Activated naive CD8-positive, alpha-beta T cell treated with anti-CD3 and anti-CD28 coated beads, Interleukin-2, amount 50 U/mL, for 16 hours (primary cell): ENCODE data around the gene ADCY2.

ENCODE experiments used
- DNase-seq: peaks from one replicate; pipeline ENCODE4 v3.0.0-alpha.2; 2020; ENCODE audit warnings: low read depth, low spot score

ADCY2 gene

DNA sequence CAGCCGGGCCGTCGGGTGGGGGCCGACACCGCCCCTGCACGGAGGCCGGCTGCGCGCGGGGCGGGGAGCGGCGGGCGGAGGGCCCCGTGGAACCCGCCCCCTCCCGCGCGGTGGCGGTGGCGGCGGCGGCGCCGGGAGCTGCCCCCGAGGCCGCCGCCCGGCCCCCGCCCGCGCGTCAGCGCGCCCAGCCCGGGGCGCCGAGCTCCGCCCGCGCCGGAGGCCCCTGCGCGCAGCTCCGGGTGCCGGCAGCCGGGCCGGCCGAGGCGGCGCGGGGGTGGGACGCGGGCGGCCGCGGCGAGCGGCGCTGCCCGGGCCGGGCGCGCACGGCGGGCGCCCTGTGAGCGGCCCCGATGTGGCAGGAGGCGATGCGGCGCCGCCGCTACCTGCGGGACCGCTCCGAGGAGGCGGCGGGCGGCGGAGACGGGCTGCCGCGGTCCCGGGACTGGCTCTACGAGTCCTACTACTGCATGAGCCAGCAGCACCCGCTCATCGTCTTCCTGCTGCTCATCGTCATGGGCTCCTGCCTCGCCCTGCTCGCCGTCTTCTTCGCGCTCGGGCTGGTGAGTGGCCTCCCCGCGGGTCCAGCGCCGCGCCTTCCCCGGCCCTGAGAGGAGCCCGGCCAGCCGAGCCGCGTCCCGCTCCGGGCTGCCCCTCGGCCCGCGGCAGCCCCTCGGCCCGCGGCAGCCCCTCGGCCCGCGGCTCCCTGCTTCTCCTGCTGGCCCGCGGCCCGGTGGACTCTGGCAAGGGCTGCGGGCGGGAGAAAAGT lies at the start of gene ADCY2:
TSS of gene ADCY2 (plus strand) at position 192 of the 766 bp plus-strand sequence. CDS start at position 351, 159 bp downstream.
- DNase-seq = no peak

DNA sequence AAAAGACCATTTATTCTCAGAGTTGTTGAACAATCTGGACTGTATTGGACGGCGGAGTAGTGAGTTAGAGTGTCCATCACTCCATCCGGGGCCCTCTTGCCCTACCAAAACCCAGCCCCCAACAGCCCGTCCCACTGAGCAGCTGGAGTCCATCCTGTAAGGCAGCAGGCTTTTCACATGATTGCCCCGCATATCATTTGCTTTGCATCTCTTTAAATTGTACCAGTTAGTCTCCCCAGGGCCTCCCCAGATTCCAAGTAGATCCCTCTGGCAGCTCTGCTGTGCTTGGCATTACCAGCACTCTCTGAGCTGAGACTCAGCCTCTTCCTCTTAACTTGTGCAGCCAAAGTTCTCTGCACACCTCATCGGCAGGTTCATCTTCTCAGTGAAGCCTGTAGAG lies 48.6 kb upstream of the ADCY2 start:
- DNase-seq = no peak

DNA sequence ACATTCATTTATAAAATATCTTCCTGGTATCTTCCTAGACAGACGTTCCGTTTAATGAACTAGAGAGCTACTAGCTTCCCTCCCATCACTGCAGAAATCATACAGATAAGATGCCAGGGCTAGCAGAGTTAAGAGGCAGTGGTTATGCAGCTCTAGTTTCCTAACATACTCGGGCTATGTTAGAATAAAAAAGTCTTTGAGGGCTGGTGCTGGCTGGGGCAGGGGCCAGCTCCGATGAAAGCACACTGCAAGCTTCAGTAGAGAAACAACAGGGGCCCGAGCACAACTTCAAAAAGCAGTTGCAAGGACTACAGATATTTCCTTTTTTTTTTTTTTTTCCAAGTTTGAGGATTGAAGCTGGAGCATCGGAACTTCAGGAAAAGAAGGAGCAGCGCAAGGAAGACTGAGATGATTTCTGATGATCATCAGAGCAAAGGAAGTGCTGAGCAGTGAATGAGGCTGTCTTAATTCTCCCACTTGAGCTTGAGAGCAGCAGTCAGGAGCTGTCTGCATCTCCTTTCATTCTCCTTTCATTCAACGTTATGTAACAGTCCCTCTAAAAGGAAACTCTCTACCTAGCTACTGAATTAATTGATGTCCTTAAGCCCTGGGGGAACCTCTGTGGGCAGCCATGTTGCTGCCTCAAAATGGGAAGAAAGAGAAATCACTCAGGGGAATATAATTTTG lies 47.6 kb upstream of the ADCY2 start:
- DNase-seq = no peak

DNA sequence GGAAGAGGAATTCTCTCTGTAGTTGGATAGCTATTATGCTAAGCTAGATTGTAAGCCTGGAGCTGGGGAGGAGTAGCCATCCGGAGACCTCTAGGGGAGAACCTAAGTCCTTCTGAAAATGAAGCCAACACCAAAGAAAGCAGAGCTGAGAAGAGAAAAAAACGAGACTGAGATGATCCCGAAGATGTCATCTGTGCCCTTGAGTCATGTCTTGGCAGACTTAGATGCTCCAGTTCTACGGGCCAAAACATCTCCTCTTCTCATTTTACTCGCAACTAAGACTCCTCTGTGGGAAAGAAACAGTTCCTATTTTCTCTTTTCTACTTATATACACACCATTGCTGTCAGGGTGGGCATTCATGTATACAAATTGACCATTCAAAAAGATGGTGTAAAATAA lies 34.3 kb upstream of the ADCY2 start:
- DNase-seq = no peak

DNA sequence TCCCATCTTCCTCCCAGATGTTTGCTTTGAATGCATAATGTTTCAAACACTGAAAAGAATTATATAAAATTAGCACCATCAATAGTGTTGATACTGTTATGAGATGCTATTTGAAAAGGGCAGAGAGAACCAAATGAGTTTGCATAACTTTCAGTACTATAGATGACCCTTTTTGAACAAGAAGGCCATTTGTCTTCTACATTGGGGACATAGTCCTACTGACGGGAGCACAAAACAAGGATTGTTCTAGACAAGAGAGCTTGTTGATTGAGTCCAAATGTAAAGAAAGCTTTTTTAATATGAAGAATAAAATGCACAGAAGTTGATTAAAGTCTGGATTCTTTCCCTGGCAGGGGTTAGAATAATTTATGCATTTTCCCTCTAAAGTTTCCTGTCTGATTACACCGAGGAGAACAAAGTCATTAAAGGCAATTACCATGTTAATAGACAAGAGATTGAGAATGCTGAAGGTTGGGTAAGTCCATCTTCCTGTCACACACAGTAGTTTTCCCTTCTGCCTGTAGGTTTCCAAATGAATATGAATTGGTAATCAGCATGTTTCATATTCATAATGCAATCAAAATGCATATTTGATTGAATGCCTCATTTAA lies 32.8 kb upstream of the ADCY2 start:
- no peak for DNase-seq

DNA sequence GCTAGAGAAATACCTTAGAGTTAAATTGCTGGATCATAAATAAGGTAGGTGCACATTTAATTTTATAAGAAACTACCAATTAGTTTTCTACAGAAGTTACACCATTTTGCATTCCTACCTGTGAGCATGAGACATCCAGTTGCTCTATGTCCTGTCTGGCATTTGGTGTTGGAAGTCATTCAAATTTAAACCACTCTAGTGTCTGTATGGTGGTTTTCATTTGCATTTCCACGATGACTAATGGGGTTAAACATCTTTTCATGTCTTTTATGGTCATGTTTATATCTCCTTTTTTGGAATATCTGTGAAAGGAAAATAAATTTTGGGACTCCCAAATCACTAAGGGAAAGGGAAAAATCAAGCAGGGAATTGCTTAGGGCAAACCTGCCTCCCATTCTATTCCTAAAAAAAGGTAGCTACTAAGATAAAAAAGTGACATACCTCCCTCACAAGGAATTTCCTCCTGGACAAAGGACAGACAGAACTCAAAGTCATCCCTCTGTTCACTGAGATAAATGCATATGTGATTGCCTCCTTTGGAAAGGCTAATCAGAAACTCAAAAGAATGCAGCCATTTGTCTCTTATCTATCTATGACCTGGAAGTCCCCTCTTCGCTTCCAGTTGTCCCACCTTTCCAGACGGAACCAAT lies 31.6 kb upstream of the ADCY2 start:
- DNase-seq = no peak

DNA sequence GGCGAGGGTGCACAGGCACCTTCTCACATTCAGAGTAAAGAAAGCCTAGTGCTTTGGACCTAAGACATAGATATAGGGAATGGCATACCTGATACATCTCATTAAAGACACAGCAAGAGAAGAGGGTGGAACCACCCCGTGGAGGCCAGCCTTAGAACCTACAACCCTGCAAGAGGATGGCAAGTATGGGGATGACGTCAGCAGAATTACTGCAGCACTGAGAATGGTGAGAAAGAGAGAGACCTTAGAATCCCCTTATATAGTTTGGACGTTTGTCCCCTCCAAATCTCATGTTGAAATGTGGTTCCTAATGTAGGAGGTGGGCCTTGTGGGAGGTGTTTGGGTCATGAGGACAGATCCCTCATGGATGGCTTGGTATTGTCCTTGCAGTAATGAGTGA lies 28.2 kb upstream of the ADCY2 start:
- no peak for DNase-seq

DNA sequence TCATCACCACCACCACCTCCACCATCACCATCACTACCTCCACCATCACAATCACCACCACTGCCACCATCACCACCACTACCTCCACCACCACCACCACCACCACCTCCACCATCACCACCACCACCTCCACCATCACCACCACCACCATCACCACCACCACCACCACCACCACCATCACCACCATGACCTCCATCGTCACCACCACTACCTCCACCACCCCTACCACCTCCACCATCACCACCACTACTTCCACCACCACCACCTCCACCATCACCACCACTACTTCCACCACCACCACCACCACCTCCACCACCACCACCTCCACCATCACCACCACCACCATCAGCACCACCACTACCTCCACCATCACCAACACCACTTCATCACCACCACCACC lies 23.5 kb upstream of the ADCY2 start:
- no peak for DNase-seq

DNA sequence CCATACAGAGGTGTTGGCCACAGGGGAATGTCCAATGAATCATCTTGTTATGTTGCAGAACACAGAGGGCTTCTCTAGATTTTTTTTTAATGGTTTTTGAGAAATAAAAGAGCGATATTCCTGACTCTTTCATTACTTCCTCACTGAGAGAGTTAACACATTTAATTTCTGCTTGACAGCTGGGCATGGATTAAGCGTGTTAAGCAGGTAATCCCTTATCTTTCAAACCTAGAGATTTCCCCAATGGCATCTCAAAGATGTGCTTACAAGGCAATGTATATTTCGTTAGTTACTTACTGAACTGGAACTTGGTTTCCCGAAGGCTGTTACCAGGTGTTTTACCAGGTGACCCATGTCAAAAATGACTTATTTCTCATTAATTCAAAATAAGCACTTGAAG lies 21.8 kb upstream of the ADCY2 start:
- DNase-seq = no peak

DNA sequence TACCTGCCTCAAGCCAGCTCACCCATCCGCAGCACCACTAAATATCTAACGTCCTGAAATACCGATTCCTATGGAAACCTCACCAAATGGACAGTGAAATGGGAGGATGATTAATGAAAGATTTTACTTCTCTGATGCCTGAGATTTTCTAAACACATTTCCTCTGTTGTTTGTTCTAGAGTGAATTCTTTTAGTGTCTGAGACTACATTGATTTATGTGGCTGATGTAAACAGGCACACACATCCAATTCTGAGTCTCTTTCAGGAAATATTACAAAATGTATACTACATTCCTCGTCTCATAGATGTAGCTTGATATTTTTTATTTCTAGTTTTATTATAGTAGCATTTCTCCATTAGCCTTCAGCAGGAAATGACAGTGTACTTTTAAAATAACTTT lies 20.5 kb upstream of the ADCY2 start:
- no peak for DNase-seq

DNA sequence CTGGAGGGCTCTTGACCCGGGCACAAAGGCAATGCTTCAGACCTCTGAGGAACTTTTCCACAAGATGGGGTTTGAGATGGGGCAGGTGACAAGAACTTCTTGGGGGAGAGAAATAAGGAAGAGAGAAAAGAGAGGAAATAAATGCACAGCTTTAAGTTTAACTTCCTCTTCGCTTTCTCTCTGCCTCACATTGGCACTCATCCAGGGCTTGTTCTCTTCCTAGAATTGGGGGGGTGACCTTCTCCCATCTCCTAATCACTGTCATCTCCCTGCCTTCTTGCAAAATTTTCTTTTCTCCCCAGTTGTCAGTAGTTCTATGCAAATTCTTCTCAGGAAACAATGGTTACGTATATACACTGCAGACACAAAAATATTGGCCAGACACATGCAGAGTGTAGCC lies 19.1 kb upstream of the ADCY2 start:
- no peak for DNase-seq

DNA sequence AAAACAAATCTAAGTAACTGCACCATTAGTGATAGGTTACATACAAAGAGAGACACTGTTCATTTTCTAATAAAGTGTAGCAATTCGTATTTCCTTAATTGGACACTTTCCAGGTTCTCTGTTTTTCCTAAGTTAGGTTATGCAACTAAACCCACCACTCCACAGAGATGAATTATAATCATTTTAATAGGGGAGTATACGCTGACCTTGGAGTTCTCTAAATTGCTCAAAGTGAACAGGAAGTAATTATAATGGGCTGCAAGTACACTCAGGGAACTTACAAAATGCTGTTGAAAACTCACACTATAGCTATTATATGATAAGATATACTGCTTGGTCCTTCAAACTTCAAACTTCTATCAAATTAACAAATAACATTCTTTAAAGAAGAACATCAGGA lies 18.2 kb upstream of the ADCY2 start:
- DNase-seq = no peak

DNA sequence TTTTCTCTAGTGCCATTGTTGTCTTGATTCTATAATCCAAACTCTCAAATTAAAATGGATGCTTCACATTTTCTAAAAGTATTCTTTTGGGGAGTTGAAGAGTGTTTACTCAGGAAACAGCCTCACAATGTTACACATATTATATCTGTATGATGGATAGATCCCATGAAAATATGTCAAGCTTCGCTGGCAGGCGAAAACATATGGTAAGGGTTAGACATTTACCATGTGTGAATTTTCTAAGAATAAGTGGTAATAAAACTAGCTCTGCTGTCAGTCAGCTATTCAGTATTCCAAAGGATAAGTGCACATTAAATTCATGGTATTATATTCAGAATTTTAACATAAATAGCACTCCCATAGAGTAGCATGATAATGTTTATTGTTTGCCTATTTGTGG lies 13.3 kb upstream of the ADCY2 start:
- DNase-seq = no peak

DNA sequence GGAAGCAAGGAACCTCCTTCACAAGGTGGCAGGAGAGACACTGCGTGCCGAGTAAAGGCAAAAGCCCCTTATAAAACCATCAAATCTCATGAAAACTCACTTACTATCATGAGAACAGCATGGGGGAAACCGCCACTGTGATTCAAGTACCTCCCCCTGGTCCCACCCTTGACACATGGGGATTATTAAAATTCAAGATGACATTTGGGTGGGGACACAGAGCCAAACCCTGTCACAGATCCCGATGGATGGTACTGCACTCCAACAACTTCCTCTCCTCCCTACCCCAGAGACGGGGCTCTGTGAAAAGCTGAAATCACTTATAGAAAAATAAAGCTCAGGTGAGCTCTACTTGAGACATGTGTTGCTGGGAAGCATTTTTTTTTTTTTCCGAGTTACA lies 10.3 kb upstream of the ADCY2 start:
- no peak for DNase-seq

DNA sequence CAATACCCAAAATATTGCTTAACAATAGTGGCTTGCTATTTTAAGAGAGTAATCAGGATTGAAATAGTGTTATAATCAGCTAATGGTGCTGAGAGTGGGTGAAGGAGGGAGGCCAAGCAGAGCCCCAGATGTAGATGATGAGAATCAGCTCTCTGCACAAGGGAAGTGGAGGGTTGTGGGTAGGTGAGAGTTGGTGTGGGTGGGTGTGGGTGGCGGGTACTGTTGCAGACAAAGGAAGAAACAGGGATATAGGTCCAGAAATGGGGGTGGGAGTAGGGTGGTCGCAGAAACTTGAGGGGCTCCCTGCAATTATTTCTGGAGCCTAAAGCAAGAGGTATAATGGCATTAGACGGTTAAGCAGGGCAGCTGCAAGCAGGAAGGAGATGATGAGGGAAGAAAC lies 7.4 kb upstream of the ADCY2 start:
- DNase-seq = no peak

DNA sequence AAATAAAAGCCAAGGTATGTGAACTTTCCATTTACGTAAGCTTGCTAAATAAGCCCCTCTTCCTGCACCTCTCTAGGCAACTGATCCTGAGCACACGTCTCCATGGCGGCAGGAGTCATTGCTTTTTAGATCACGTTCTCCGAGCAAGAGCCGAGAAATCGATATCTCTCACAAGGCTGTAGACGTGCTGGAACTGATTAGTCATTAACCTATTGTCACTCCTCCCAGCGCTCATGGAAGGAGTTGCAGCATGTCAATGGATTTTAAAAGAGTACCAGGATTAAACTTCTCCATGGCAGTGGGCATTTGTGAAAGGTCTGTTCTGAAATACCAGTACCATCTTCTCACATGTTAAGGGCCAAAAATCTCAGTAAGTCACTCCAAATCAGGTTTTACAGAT lies 4.7 kb upstream of the ADCY2 start:
- DNase-seq = no peak

DNA sequence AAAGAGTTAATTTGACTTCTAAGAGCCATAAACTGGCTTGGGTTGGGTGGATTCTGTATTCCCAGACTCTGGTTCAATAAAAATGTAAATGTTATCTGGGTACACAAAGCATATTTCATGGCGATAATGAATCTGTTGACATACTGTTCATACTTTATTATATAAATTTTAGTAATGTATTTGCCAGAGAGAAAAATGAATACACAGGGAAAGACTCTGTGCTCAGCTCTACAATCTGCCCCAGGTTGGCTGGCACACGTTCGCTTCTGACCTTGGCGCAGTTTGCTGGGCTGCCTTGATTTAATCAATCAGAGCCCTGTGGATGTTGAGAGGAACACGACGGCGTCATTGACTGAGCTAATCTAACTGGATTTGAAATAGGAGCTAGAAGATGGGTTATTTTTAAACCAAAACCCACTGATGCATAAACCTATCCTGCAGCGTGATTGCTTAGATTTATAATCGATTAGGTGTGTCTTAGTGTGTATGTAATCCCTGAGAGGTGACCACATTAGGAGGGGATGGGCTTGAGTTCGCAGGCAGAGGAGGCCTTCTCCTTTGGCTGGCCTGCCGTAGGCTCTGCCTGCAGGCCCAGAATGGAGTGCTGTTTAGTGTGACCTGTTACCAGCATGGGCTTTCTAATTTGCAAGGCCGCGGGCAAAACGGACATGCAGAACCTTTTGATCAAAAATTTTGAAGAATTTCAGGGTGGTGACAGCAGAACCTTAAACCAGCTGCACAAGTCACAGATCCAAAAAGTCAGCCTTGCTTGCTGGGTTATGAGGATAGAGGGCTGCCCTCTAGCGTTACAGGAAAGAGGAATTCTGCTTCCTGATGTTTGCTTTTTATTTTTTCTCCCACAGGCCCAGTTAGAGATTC lies 3.9 kb upstream of the ADCY2 start:
- no peak for DNase-seq

DNA sequence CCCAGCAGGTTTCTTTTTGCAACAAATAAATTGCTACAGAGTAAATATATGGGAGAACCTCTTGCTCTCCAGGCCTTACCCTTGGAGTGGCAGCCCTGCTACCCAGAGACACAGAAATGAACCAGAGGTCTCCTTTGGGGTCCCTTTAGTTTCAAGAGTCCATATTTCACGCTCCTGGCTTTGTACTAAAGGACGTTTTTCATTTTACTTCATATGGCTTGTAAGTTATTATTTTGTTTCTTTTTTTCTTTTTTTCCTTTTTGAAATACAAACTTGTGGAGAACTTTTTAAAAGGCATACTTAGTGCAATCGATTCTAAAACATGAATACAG lies 3.3 kb upstream of the ADCY2 start:
- DNase-seq = no peak

DNA sequence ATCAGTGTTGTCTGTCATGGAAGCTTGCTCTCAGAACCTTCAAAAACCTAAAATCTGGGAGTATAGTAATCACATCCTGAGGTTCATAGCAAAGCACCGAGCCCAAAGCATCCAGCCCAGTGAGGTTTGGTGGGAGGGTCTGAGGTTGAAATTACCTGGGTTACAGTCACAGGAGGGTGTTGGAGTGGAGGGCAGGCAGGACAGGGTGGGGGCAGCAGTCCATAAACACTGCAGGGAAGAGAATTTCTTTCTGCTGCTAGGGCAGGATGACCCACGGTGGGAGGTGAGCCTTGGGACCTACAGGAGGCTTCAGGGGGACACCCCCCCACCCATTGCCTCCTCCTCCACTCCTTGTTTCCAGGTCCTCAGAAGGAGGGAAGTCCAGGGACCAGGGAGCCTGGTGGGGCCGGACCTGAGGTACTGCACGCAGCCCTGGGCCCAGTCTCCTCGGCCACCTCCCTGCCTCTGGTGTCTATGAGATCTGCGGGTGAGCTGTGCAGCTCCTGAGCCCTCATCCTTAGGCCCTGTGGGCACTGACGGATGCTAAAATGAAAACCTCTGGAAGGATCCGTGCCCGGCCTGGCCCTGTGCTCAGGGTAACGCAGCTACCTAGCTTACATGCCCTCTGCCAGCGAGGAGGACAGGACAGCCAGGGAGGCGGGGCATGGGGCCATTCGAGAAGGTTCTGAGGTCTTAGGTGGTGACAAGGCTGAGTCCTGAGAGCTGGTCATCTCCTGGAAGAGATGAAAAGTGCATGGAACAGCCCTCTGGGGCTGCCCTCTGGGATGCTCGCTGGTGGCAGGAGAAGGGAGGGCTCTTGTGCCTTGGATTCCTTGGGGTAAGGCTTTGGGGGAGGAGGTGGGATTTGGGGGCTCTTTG lies 1.8 kb upstream of the ADCY2 start:
- no peak for DNase-seq

DNA sequence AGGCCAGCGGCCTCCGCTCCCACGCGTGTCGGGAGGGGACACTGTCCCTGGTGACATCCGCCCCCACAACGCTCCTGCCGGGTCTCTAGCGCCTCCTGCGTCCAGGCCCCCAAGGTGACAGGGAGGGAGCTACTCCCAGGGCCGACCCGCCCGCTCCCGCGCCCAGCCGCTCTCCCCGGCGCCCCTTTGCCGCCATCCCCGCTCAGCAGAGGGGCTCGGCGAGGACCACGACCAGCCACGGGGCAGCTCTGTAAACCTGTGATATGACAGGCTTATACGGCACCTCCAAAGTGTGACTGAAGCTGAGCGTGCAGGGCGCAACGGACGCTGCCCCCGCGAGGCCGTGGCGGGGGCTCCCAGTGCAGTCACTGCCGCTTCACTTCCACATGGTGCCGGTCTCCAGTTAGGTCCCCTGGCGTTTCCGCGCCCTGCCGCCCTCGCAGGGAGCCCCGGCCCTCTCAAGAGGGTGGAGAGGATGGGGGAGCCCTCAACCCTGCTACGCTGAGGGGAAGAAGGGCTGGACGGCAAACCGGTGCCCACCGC lies 978 bp upstream of the ADCY2 start:
- DNase-seq = no peak
